Upper lobe of right lung (tissue), 1 donor: ENCODE measurements around the gene CYB5R2. TPM values are rescaled to one million over a fixed set of nuclear protein-coding genes. Genes with fewer than 3 reads are reported as not detected.

ENCODE experiments used
- ATAC-seq: fragments of 200-7000 bp; cut with Tn5 transposase; one replicate; pipeline ENCODE4 v1.9.1; 2020; ENCODE audit warnings: mild to moderate bottlenecking, moderate library complexity
- DNase-seq: peaks from one replicate; pipeline ENCODE4 v3.0.0-alpha.2; 2020
- H3K27ac ChIP-seq: fragments of 200-600 bp; one replicate; pipeline ENCODE4 v1.8.0; 2022
- H3K27me3 ChIP-seq: fragments of 200-600 bp; one replicate; pipeline ENCODE4 v1.8.0; 2022; ENCODE audit warnings: mild to moderate bottlenecking
- H3K36me3 ChIP-seq: fragments of 200-600 bp; one replicate; pipeline ENCODE4 v1.8.0; 2022
- H3K4me1 ChIP-seq: fragments of 200-600 bp; one replicate; pipeline ENCODE4 v1.8.0; 2022
- H3K4me3 ChIP-seq: fragments of 200-600 bp; one replicate; pipeline ENCODE4 v1.8.0; 2022; ENCODE audit warnings: mild to moderate bottlenecking
- H3K9me3 ChIP-seq: fragments of 200-600 bp; one replicate; pipeline ENCODE4 v1.8.0; 2022
- intact Hi-C: fragments of 100-400 bp; cut with DNase I; formaldehyde crosslinking; loops from one replicate; pipeline ENCODE4 v1.11.0; 2022
- total RNA-seq: library from RNA; stranded (reverse); fragmentation: NEBNext Ultra II Directional; extraction: Animal tissue kit (Norgen Biotek cat#: 25700); gene quantifications from one replicate; pipeline ENCODE4 v1.2.1, GENCODE V29; 2021
- TF ChIP-seq, protein P1 (sequence below): fragments of 200-600 bp; IDR thresholded peaks from one replicate; pipeline ENCODE4 v1.8.0; 2022; ENCODE audit warnings: antibody characterized with exemption
- donor health status: DM: no; HTN: yes; CAD: no; lungs with severe emphysema.

Gene CYB5R2
- total RNA-seq, 1 donor from 2014 or later, result 14.2 TPM

GRCh38 chr11:7617032-7617431, 56.3 kb downstream of the CYB5R2 start:
- H3K4me1 ChIP-seq, result no peaks in the 10 kb centered on the region

More at GRCh38 chr11:7617032-7617431, 56.3 kb downstream of the CYB5R2 start:
- ATAC-seq, result no peak
- Histone ChIP-seq H3K27ac (no peak overlapping the region), H3K36me3 (peaks cover 10% of the 10 kb centered on the region), H3K27me3 (no peaks in the 10 kb centered on the region), H3K4me3 (no peak overlapping the region), H3K9me3 (no peaks in the 10 kb centered on the region)
- TF ChIP-seq, protein P1, sequence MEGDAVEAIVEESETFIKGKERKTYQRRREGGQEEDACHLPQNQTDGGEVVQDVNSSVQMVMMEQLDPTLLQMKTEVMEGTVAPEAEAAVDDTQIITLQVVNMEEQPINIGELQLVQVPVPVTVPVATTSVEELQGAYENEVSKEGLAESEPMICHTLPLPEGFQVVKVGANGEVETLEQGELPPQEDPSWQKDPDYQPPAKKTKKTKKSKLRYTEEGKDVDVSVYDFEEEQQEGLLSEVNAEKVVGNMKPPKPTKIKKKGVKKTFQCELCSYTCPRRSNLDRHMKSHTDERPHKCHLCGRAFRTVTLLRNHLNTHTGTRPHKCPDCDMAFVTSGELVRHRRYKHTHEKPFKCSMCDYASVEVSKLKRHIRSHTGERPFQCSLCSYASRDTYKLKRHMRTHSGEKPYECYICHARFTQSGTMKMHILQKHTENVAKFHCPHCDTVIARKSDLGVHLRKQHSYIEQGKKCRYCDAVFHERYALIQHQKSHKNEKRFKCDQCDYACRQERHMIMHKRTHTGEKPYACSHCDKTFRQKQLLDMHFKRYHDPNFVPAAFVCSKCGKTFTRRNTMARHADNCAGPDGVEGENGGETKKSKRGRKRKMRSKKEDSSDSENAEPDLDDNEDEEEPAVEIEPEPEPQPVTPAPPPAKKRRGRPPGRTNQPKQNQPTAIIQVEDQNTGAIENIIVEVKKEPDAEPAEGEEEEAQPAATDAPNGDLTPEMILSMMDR, result no peak
- intact Hi-C loops, result no loop called here
- DNase-seq, result no peak

Other genes starting within 250 kb of the CYB5R2 start
- 30.6 TPM for gene OLFML1, start 188.0 kb downstream of the CYB5R2 start, total RNA-seq
- gene PPFIBP2, start 159.5 kb downstream of the CYB5R2 start, total RNA-seq, result 26.8 TPM
- gene OVCH2, start 33.0 kb upstream of the CYB5R2 start, total RNA-seq, result 6.4 TPM
- 1.3 TPM for gene OR5P2, start 123.4 kb upstream of the CYB5R2 start, total RNA-seq
- 2.2 TPM for gene OR5P3, start 157.3 kb upstream of the CYB5R2 start, total RNA-seq